GM12878 (cell line): Measurements from ENCODE around the gene GDF11. TPM values are rescaled to one million over a fixed set of nuclear protein-coding genes. Genes with fewer than 3 reads are reported as not detected.

Source experiments
- ATAC-seq: fragments of 200-7000 bp; cut with Tn5 transposase; 3 replicates; pipeline ENCODE4 v1.9.1; 2020; ENCODE audit warnings: mild to moderate bottlenecking, moderate library complexity
- BruUV-seq: library from RNA; stranded (reverse); fragments of 400-500 nt; replicated peaks from 2 replicates; lab custom pipeline; 2021; lab: Mats Ljungman, UMichigan
- CTCF ChIA-PET: fragments of 300-600 bp; sonication (Branson Sonifier 250); formaldehyde crosslinking; extraction: SDS; loops from one replicate; lab custom pipeline; 2021; ENCODE audit warnings: inconsistent platforms; lab: Yijun Ruan, JAX
- POLR2A ChIA-PET: fragments of 350-600 bp; formaldehyde crosslinking; extraction: SDS; loops from one replicate; lab custom pipeline; 2021; ENCODE audit warnings: inconsistent platforms; lab: Charles Lee
- RAD21 ChIA-PET: fragments of 300-600 bp; sonication (Branson Sonifier 250); formaldehyde crosslinking; loops from one replicate; lab custom pipeline; 2023; ENCODE audit warnings: antibody characterized with exemption; ENCODE audit not compliant: unreplicated experiment; lab: Charles Lee
- SMC1A ChIA-PET: fragments of 300-600 bp; sonication (Branson Sonifier 250); formaldehyde crosslinking; loops from one replicate; lab custom pipeline; 2023; ENCODE audit not compliant: unreplicated experiment, uncharacterized antibody; lab: Charles Lee
- DNase-seq: peaks from one replicate; pipeline ENCODE4 v3.0.0-alpha.2; 2011; ENCODE audit warnings: low read depth, low spot score
- FAIRE-seq: peaks from 3 replicates; lab custom pipeline; 2011; peaks lifted over from hg19 to GRCh38; lab: Jason Lieb, UNC
- H2AFZ ChIP-seq: 2 replicates; pipeline ENCODE4 v1.6.0; 2011; ENCODE audit warnings: low read depth, low read length, control low read depth; ENCODE audit not compliant: control insufficient read depth
- H3K27ac ChIP-seq: 2 replicates; pipeline ENCODE4 v1.5.1; 2011; ENCODE audit warnings: control low read depth; ENCODE audit not compliant: control insufficient read depth, insufficient read depth
- H3K27me3 ChIP-seq, 2 experiments: replicated peaks in 1 of 2; 2 replicates each; pipeline versions ENCODE4 v1.6.0 to v1.6.1; 2011; ENCODE audit warnings: low read length in 1 of 2; ENCODE audit not compliant: control insufficient read depth in 2 of 2, insufficient read depth in 2 of 2
- H3K36me3 ChIP-seq, 2 experiments: 2 replicates each; pipeline ENCODE4 v1.5.1; 2011; ENCODE audit warnings: low read length in 1 of 2; ENCODE audit not compliant: control insufficient read depth in 2 of 2, insufficient read depth in 2 of 2
- H3K4me1 ChIP-seq: 2 replicates; pipeline ENCODE4 v1.6.1; 2011; ENCODE audit warnings: mild to moderate bottlenecking, low read length, moderate library complexity, mixed read lengths; ENCODE audit not compliant: control insufficient read depth, insufficient read depth
- H3K4me2 ChIP-seq: 2 replicates; pipeline ENCODE4 v1.6.0; 2011; ENCODE audit warnings: control low read depth; ENCODE audit not compliant: control insufficient read depth, insufficient read depth
- H3K4me3 ChIP-seq: fragments of 200-600 bp; sonication (generic); 2 replicates; pipeline ENCODE4 v1.5.1; 2016
- H3K79me2 ChIP-seq: 2 replicates; pipeline ENCODE4 v1.6.0; 2011; ENCODE audit warnings: low read length; ENCODE audit not compliant: control insufficient read depth, insufficient read depth
- H3K9ac ChIP-seq: 2 replicates; pipeline ENCODE4 v1.8.0; 2011; ENCODE audit warnings: low read length, control low read depth, mixed read lengths; ENCODE audit not compliant: control insufficient read depth, insufficient read depth
- H3K9me3 ChIP-seq: replicated peaks from 3 replicates; pipeline ENCODE4 v1.5.1; 2011; ENCODE audit warnings: mild to moderate bottlenecking, low read length; ENCODE audit not compliant: control insufficient read depth, insufficient read depth
- H4K20me1 ChIP-seq: 2 replicates; pipeline ENCODE4 v1.6.0; 2011; ENCODE audit not compliant: control insufficient read depth, insufficient read depth
- ASH2L ChIP-seq: fragments of 300-600, 200-600 bp; sonication (generic); IDR thresholded peaks from 2 replicates; pipeline ENCODE4 v1.6.1; 2017; ENCODE audit warnings: low read depth, mild to moderate bottlenecking, borderline replicate concordance
- ESRRA ChIP-seq: IDR thresholded peaks from 2 replicates; pipeline ENCODE4 v1.6.1; 2012; ENCODE audit warnings: mild to moderate bottlenecking, low read length, improper control_type of control experiment
- NFXL1 ChIP-seq: fragments of 450-650 bp; IDR thresholded peaks from 2 replicates; pipeline ENCODE4 v1.6.1; 2017; ENCODE audit warnings: antibody characterized with exemption, mild to moderate bottlenecking, borderline replicate concordance
- RBBP5 ChIP-seq: fragments of 200-600 bp; sonication (generic); conservative IDR thresholded peaks from 2 replicates; pipeline ENCODE4 v1.6.1; 2016
- TCF3 ChIP-seq: IDR thresholded peaks from 2 replicates; pipeline ENCODE4 v1.6.1; 2012; ENCODE audit warnings: low read depth, mild to moderate bottlenecking, low read length, borderline replicate concordance; ENCODE audit not compliant: insufficient read depth
- TCF7 ChIP-seq: IDR thresholded peaks from 2 replicates; pipeline ENCODE4 v1.6.1; 2014; ENCODE audit warnings: antibody characterized with exemption, borderline replicate concordance
- ZNF207 ChIP-seq: fragments of 450-650 bp; IDR thresholded peaks from 2 replicates; pipeline ENCODE4 v1.6.1; 2014; ENCODE audit warnings: antibody characterized with exemption, mild to moderate bottlenecking, borderline replicate concordance
- ZZZ3 ChIP-seq: IDR thresholded peaks from 2 replicates; pipeline ENCODE4 v1.6.1; 2011; ENCODE audit warnings: low read depth; ENCODE audit not compliant: control insufficient read depth, insufficient read length
- WGBS: methylation state at CpG from one replicate; pipeline ENCODE4 v1.1.6; 2016; ENCODE audit warnings: low lambda C conversion rate; ENCODE audit not compliant: insufficient replicate concordance, insufficient coverage; ENCODE audit errors: missing lambda C conversion rate; 5-methylcytosine and 5-hydroxymethylcytosine counted together
- in situ Hi-C: fragments of 300-500 bp; cut with MboI; formaldehyde crosslinking; loops from 9 replicates; pipeline ENCODE4 v1.14.3; 2018; ENCODE audit warnings: mixed read lengths
- intact Hi-C: fragments of 100-400 bp; cut with micrococcal nuclease; formaldehyde crosslinking; loops from one replicate; pipeline ENCODE4 v1.14.2; 2022; ENCODE audit not compliant: unreplicated experiment
- polyA plus RNA-seq, 11 experiments: library from polyadenylated mRNA; depleted of rRNA in 4 of 11; unstranded in 6 of 11; stranded (reverse) in 5 of 11; fragments of >200 nt; fragmentation: Nextera tagmentation in 4 of 11; fragmentation: Illumina TruSeq in 1 of 11; extraction: Ambion mirVana in 4 of 11; extraction: Trizol in 1 of 11; gene quantifications; 1 replicate in 1 of 11; 2 replicates in 10 of 11; pipeline versions ENCODE4 v1.2.1 to v1.2.3, GENCODE V29; 2011 to 2016; ENCODE audit warnings: inconsistent platforms in 2 of 11, missing spikeins in 2 of 11, low read depth in 1 of 11
- total RNA-seq, 4 experiments: library from RNA; depleted of rRNA in 3 of 4; stranded (reverse); fragments of >200 nt in 3 of 4; fragmentation: Illumina TruSeq in 1 of 4; extraction: Trizol in 1 of 4; gene quantifications; 2 replicates each; pipeline versions ENCODE4 v1.2.1 to v1.2.3, GENCODE V29; 2013 to 2021
- TF ChIP-seq, protein P1 (sequence below): fragments of 450-650 bp; conservative IDR thresholded peaks from 2 replicates; pipeline ENCODE4 v1.6.1; 2017; ENCODE audit warnings: mild to moderate bottlenecking, moderate library complexity
- TF ChIP-seq, protein P2 (sequence below): IDR thresholded peaks from 2 replicates; pipeline ENCODE4 v1.6.1; 2012; ENCODE audit warnings: low read length, inconsistent platforms
- TF ChIP-seq, protein P3 (sequence below): fragments of 450-650 bp; IDR thresholded peaks from 2 replicates; pipeline ENCODE4 v1.6.1; 2017; ENCODE audit warnings: borderline replicate concordance
- TF ChIP-seq, protein P4 (sequence below): fragments of 450-650 bp; formaldehyde crosslinking; IDR thresholded peaks from 2 replicates; pipeline ENCODE4 v1.4.0; 2020; ENCODE audit warnings: mild to moderate bottlenecking, moderate library complexity

The GDF11 gene
- total and polyA plus RNA-seq, 10 of the 15 experiments (the other 5 are each of a cell fraction or from before 2014, with no cell fraction given): 0.83 to 15.4 (median 4.3) TPM

DNA sequence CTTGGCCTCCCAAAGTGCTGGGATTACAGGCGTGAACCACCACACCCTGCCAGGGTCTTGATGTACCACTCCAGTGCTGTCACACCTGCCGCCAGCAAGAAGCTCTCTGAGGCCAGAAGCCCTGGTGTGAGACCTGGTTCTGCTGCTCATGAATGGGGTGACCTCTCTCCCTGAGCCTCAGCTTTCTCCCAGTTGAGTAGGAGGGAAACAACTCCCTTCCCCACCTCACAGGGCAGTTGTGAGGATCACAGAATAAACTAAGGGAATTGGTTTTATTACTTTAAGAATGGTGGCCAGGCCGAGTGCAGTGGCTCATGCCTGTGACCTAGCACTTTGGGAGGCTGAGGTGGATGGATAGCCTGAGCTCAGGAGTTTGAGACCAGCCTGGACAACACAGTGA, 8.3 kb upstream of the GDF11 start (continued):
- TF ChIP-seq, protein P1, sequence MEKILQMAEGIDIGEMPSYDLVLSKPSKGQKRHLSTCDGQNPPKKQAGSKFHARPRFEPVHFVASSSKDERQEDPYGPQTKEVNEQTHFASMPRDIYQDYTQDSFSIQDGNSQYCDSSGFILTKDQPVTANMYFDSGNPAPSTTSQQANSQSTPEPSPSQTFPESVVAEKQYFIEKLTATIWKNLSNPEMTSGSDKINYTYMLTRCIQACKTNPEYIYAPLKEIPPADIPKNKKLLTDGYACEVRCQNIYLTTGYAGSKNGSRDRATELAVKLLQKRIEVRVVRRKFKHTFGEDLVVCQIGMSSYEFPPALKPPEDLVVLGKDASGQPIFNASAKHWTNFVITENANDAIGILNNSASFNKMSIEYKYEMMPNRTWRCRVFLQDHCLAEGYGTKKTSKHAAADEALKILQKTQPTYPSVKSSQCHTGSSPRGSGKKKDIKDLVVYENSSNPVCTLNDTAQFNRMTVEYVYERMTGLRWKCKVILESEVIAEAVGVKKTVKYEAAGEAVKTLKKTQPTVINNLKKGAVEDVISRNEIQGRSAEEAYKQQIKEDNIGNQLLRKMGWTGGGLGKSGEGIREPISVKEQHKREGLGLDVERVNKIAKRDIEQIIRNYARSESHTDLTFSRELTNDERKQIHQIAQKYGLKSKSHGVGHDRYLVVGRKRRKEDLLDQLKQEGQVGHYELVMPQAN: no peak
- TF ChIP-seq TCF3: no peak
- TF ChIP-seq ESRRA: no peak
- TF ChIP-seq ASH2L: no peak
- TF ChIP-seq, protein P2, sequence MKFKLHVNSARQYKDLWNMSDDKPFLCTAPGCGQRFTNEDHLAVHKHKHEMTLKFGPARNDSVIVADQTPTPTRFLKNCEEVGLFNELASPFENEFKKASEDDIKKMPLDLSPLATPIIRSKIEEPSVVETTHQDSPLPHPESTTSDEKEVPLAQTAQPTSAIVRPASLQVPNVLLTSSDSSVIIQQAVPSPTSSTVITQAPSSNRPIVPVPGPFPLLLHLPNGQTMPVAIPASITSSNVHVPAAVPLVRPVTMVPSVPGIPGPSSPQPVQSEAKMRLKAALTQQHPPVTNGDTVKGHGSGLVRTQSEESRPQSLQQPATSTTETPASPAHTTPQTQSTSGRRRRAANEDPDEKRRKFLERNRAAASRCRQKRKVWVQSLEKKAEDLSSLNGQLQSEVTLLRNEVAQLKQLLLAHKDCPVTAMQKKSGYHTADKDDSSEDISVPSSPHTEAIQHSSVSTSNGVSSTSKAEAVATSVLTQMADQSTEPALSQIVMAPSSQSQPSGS: no peak
- no peak for TF ChIP-seq ZNF207
- TF ChIP-seq, all 136 proteins: peak for 0

DNA sequence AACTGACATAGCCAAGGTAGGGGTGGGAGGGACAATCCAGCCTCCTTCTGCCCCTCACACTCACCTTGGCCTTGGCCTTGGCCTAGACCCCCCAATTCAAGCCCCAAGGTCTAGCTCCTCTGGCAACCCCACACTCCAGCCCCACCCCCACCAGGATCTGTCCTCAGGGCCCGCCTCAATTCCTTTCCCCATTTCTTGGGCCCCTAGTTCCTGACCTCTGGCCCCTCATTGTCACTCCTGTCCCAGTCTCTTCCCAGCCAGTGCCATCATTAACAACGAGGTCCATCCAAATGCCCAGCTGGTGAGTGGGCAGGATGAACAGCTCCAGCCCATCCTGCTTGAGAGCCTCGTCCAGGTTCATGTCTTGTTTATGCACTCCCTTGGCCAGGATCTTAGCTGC, 6.8 kb upstream of the GDF11 start:
- POLR2A ChIA-PET: interaction anchor here (0.6 to 1.0 kb wide), 2 partner anchors 11 to 90 kb away, joined by 3 read pairs; no protein-coding TSS in a partner anchor
- intact Hi-C loops: loop anchor here (2.0 to 10.0 kb wide), 4 partner anchors 19 to 449 kb away; partner anchors contain the start of genes BLOC1S1, RPL41, SMARCC2 and ZC3H10
- TF ChIP-seq TCF7 (no peak), ZZZ3 (no peak), NFXL1 (no peak), RBBP5 (no peak)
- TF ChIP-seq, protein P3, sequence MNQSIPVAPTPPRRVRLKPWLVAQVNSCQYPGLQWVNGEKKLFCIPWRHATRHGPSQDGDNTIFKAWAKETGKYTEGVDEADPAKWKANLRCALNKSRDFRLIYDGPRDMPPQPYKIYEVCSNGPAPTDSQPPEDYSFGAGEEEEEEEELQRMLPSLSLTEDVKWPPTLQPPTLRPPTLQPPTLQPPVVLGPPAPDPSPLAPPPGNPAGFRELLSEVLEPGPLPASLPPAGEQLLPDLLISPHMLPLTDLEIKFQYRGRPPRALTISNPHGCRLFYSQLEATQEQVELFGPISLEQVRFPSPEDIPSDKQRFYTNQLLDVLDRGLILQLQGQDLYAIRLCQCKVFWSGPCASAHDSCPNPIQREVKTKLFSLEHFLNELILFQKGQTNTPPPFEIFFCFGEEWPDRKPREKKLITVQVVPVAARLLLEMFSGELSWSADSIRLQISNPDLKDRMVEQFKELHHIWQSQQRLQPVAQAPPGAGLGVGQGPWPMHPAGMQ: no peak
- TF ChIP-seq, protein P4, sequence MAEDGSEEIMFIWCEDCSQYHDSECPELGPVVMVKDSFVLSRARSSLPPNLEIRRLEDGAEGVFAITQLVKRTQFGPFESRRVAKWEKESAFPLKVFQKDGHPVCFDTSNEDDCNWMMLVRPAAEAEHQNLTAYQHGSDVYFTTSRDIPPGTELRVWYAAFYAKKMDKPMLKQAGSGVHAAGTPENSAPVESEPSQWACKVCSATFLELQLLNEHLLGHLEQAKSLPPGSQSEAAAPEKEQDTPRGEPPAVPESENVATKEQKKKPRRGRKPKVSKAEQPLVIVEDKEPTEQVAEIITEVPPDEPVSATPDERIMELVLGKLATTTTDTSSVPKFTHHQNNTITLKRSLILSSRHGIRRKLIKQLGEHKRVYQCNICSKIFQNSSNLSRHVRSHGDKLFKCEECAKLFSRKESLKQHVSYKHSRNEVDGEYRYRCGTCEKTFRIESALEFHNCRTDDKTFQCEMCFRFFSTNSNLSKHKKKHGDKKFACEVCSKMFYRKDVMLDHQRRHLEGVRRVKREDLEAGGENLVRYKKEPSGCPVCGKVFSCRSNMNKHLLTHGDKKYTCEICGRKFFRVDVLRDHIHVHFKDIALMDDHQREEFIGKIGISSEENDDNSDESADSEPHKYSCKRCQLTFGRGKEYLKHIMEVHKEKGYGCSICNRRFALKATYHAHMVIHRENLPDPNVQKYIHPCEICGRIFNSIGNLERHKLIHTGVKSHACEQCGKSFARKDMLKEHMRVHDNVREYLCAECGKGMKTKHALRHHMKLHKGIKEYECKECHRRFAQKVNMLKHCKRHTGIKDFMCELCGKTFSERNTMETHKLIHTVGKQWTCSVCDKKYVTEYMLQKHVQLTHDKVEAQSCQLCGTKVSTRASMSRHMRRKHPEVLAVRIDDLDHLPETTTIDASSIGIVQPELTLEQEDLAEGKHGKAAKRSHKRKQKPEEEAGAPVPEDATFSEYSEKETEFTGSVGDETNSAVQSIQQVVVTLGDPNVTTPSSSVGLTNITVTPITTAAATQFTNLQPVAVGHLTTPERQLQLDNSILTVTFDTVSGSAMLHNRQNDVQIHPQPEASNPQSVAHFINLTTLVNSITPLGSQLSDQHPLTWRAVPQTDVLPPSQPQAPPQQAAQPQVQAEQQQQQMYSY (CRISPR knock-in tag): no peak

More for the DNA sequence above, 6.8 kb upstream of the GDF11 start:
- no peaks in the 10 kb centered on the region for H3K9me3 ChIP-seq
- no peak overlapping the region for H3K4me2 ChIP-seq
- no peaks in the 10 kb centered on the region for H3K79me2 ChIP-seq
- in situ Hi-C loops: loop anchor here (5.0 kb wide), 2 partner anchors 206 to 296 kb away; no protein-coding TSS in a partner anchor
- H3K27ac ChIP-seq: no peak overlapping the region
- CTCF ChIA-PET: interaction anchor here (0.6 to 7.1 kb wide), 10 partner anchors 10 to 547 kb away, joined by 3 to 205 read pairs (median 4); partner anchors contain the start of genes BLOC1S1, PYM1 and RDH5
- H3K36me3 ChIP-seq: no peaks in the 10 kb centered on the region
- no peak overlapping the region for H2AFZ ChIP-seq
- ATAC-seq (no peak), FAIRE-seq (no peak), DNase-seq (no peak)
- no peaks in the 10 kb centered on the region for H3K27me3 ChIP-seq
- no peak overlapping the region for H3K9ac ChIP-seq
- RAD21 ChIA-PET: interaction anchor here (2.3 to 7.7 kb wide), 2 partner anchors 16 to 54 kb away, joined by 8 to 113 read pairs; partner anchors contain the start of genes BLOC1S1 and RDH5
- no peaks in the 10 kb centered on the region for H4K20me1 ChIP-seq
- WGBS: 36% methylated on average over 3 of the region's 3 CpGs
- H3K4me3 ChIP-seq: no peak overlapping the region
- peaks cover 7% of the 10 kb centered on the region for H3K4me1 ChIP-seq
- SMC1A ChIA-PET: interaction anchor here (2.8 to 3.9 kb wide), 3 partner anchors 13 to 89 kb away, joined by 8 to 29 read pairs (median 11); partner anchors contain the start of gene BLOC1S1
- no TSS peak for BruUV-seq
